Coronary artery (tissue), 2 donors: ENCODE measurements around the gene TP53INP2.
"Not testable (repeated sequence)": the region's sequence is repeated elsewhere in the genome, so short reads cannot be mapped to it uniquely, and the experiment has no call there.

ENCODE experiments used
- DNase-seq: peaks from one replicate; pipeline ENCODE4 v3.0.0-alpha.2; 2017; ENCODE audit warnings: low spot score
- H3K27ac ChIP-seq, 2 donors: fragments of 200-600 bp; sonication (generic); one replicate each; pipeline ENCODE4 v1.5.1; 2016 to 2019
- H3K4me3 ChIP-seq: fragments of 200-600 bp; sonication (generic); 2 replicates; pipeline ENCODE4 v1.5.1; 2016; ENCODE audit warnings: mild to moderate bottlenecking, moderate library complexity
- TF ChIP-seq, protein P1 (sequence below): fragments of 200-600 bp; sonication (generic); IDR thresholded peaks from one replicate; pipeline ENCODE4 v1.5.1; 2019; ENCODE audit warnings: antibody characterized with exemption

TP53INP2 gene

GRCh38 chr20:34717230-34718095, 13.3 kb downstream of the TP53INP2 start:
- TF ChIP-seq, protein P1, sequence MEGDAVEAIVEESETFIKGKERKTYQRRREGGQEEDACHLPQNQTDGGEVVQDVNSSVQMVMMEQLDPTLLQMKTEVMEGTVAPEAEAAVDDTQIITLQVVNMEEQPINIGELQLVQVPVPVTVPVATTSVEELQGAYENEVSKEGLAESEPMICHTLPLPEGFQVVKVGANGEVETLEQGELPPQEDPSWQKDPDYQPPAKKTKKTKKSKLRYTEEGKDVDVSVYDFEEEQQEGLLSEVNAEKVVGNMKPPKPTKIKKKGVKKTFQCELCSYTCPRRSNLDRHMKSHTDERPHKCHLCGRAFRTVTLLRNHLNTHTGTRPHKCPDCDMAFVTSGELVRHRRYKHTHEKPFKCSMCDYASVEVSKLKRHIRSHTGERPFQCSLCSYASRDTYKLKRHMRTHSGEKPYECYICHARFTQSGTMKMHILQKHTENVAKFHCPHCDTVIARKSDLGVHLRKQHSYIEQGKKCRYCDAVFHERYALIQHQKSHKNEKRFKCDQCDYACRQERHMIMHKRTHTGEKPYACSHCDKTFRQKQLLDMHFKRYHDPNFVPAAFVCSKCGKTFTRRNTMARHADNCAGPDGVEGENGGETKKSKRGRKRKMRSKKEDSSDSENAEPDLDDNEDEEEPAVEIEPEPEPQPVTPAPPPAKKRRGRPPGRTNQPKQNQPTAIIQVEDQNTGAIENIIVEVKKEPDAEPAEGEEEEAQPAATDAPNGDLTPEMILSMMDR: no peak
- Histone ChIP-seq H3K4me3 (no peak overlapping the region), H3K27ac (no peak overlapping the region)
- DNase-seq: no peak

DNA sequence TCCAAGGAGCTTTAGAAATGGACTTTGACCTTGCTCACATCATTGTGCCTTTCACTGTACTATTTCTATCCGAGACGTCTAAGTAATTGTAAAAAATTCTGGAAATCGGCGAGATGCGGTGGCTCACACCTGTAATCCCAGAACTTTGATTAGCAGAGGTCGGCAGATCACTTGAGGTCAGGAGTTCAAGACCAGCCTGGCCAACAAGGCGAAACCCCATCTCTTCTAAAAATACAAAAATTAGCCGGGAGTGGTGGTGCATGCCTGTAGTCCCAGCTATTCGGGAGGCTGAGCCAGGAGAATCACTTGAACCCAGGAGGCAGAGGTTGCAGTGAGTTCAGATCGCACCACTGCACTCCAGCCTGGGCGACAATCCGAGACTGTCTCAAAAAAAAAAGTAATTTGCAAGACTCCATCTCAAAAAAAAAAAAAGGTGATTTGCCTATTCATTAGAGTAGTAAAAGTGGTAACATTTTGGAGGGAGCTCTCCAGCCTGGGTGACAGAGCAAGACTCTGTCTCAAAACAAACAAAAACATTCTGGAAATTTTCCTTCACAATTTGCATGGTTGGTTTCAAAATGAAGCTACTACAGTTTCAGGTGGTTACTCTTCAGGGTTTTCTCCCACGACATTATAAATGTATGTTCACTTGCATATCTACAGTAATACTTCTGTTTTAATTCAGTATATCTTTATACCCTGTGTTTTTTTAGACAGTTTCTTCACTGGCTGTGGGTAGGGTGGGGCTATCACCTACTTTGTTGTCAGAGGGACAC, 15.3 kb downstream of the TP53INP2 start:
- not testable (repeated sequence) for H3K27ac ChIP-seq, DNase-seq, H3K4me3 ChIP-seq

GRCh38 chr20:34720266-34720665, 16.1 kb downstream of the TP53INP2 start:
- TF ChIP-seq, protein P1: no peak
- no peak for DNase-seq
- no peak overlapping the region for H3K27ac ChIP-seq
- no peak overlapping the region for H3K4me3 ChIP-seq

- H3K4me3 ChIP-seq, H3K27ac ChIP-seq, DNase-seq: not testable (repeated sequence)
Observed at GRCh38 chr20:34722560-34722959, 18.4 kb downstream of the TP53INP2 start.

- DNase-seq: no peak
- Histone ChIP-seq H3K27ac (no peak overlapping the region), H3K4me3 (no peak overlapping the region)
- TF ChIP-seq, protein P1: no peak
Observed at GRCh38 chr20:34724172-34724571, 20.0 kb downstream of the TP53INP2 start.

DNA sequence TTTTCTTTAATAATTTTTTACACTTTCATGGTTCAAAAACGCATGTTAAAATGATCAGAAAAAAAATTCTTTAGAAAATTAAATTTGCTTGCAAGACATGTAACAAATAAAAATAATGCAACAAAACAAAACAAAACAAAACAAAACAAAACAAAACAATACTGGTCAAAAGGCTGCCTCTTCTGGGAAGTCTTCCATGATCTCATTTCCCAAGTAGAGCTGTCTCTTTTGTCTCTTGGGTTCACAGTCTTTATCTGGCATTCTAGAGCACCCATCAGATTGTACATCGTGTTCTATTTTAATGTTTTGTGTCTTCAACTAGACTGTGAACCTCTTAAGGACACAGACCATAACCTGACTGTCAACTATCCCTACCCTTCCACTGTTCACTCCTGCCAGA, 25.3 kb downstream of the TP53INP2 start:
- TF ChIP-seq, protein P1: no peak
- H3K27ac ChIP-seq: no peak overlapping the region
- no peak for DNase-seq
- no peak overlapping the region for H3K4me3 ChIP-seq

DNA sequence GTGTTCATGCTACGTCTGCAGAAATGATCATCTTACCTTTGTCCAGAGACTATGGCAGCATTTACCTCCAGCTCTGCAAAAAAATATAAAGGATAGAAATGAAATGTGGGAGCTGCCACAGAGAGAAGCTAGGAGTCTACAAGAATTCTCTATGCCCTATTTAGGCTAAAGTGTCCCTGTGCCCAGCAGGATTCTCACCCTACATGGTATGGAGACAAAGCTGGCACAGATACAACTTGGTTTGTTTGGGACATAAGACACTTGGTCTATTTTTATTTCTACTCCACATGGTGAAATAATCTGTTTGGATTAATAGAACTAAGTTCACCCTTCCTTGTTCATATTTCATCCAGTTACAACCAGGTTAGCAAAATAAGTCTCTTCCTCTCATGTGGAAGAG, 28.4 kb downstream of the TP53INP2 start:
- no peak for DNase-seq
- Histone ChIP-seq H3K4me3 (no peak overlapping the region), H3K27ac (peak overlapping the region in 1 of 2 donors; percentile 37)
- TF ChIP-seq, protein P1: no peak
